ENCODE results near the gene PHRF1.

Gene PHRF1

DNA sequence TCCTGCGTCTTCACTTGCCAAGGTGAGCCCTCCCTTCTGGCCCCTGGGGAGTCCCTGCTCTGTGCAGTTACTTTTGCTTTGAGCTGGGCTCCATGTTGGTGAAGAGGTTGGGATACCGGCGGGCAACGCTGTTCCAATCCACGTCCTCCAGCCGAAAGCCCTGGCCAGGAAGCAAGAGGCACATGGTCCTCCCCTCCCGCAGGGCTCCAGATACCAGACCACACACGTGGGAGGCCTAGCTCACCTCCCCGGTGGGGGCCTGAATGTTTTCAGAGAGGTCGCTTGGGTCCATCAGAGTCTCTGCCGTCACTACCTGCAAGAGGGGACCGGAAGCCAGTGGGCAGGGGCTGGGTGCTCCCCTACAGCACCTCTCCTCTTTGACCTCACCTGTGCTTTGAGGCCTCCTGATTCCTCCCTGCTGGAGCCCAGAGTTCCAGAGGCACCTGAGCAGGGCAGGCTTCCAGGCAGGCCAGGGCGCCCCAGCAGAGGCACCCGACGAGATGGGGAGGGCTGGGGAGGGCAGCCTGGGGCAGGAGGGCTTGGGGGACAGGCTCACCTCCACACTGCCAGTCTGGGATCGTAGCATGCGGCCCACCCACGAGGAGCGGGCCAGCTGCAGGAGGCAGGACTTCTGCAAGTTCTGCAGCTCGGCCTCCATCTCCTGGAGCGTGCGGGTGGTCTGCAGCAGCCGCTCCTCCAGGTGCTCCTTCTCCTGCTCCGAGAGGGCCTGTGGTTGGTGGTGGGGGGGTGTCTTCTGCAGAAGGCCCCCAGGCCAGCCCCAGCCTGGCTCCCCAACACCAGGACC lies 18.7 kb upstream of the PHRF1 start:
- no peak for DNase-seq
- no peak for ATAC-seq

GRCh38 chr11:558503-558902 lies 17.8 kb upstream of the PHRF1 start:
- ATAC-seq (no peak), DNase-seq (no peak)

GRCh38 chr11:559020-559620 lies 17.1 kb upstream of the PHRF1 start:
- DNase-seq (no peak), ATAC-seq (no peak)

GRCh38 chr11:559712-560304 lies 16.5 kb upstream of the PHRF1 start:
- DNase-seq (no peak), ATAC-seq (no peak)

DNA sequence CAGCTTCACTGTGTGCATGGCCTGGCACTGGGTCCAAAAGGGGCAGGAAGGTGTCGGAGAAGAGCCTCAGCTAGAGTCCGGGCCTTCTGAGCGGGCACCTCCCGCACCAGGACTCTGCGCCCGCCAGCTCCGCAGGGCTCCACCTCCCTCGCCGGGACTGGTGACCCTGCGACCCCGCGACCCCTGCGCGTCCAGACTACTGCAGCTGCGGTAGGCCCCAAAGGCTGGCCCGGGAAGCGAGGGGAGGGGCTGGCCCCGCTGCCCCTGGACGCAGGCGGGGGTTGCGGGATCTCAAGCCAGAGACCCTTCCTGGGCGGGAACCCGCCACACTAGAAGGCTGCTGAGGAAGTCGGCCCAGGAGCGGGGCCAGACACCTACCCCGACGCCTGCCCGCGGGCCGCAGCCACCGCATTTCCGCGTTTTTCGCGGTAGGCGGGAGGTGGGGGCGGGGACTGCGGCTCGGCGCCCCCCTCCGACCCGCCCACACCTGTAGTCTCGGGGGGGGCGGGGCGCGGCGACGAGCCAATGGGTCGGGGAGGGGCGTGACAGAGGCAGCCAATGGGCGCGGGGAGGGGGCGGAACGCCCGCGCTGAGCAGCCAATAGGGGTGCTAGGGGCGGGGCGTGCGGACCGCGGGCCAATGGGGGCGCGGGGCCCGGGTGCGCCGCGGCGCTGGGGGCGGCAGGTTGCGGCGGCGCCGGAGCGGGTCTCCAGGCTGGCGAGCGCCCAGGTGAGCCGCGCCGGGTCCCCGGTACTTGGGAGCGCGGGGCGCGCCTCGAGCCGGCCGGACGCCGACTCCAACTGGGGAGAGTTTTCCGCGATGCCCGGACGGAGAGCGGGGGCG lies 15.7 kb upstream of the PHRF1 start, which contains the start of the genes LMNTD2 and RASSF7:
Gene LMNTD2, minus strand, starts transcription at position 434 of the 843 bp plus-strand sequence. Its CDS starts 22 bp downstream, at position 412.
Gene RASSF7, plus strand, starts transcription at position 666 of the 843 bp plus-strand sequence. CDS start 799 bp downstream, outside the sequence.
- ATAC-seq (peak; percentile 92), DNase-seq (peak; percentile 98)

- ATAC-seq (peak; percentile 3), DNase-seq (no peak)
These were observed 14.9 kb upstream of the PHRF1 start for GRCh38 chr11:561148-562003.

DNA sequence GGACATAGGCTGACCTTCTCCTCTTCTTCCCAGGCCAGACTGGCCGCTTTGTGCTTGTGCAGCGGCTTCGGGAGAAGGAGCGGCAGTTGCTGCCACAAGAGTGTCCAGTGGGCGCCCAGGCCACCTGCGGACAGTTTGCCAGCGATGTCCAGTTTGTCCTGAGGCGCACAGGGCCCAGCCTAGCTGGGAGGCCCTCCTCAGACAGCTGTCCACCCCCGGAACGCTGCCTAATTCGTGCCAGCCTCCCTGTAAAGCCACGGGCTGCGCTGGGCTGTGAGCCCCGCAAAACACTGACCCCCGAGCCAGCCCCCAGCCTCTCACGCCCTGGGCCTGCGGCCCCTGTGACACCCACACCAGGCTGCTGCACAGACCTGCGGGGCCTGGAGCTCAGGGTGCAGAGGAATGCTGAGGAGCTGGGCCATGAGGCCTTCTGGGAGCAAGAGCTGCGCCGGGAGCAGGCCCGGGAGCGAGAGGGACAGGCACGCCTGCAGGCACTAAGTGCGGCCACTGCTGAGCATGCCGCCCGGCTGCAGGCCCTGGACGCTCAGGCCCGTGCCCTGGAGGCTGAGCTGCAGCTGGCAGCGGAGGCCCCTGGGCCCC lies 14.1 kb upstream of the PHRF1 start:
- ATAC-seq (no peak), DNase-seq (no peak)

GRCh38 chr11:563066-563811 lies 13.0 kb upstream of the PHRF1 start:
- no peak for DNase-seq
- no peak for ATAC-seq

GRCh38 chr11:563812-564578 lies 12.3 kb upstream of the PHRF1 start:
- DNase-seq = no peak
- ATAC-seq = no peak

DNA sequence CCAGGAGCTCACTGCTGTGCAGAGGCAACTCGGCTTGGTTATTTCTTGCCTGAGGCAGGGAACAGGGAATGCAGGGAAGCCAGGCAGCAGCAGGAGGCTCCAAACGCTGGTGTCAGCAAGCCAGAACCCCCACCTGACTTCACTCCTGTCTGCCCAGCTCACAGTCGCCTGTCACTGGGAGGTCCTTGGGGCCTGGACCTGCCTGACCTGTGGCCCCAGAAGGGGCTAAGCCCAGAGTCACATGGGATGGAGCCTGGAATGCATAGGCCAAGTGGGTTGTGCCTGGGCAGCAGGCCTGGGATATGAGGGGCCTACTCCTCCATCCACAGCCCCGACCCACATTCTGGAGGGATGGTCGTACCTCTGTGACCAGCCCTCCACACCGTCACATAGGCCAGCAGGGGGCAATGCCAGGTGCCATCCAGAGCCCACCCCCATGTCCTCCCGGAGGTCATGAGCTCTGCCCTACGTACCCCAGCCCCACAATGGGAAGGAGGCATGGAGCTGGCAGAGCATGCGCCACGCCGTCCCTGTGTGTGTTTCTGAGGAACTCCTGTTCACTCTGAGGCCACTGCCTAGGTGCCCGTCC lies 10.3 kb upstream of the PHRF1 start:
- no peak for DNase-seq
- no peak for ATAC-seq

DNA sequence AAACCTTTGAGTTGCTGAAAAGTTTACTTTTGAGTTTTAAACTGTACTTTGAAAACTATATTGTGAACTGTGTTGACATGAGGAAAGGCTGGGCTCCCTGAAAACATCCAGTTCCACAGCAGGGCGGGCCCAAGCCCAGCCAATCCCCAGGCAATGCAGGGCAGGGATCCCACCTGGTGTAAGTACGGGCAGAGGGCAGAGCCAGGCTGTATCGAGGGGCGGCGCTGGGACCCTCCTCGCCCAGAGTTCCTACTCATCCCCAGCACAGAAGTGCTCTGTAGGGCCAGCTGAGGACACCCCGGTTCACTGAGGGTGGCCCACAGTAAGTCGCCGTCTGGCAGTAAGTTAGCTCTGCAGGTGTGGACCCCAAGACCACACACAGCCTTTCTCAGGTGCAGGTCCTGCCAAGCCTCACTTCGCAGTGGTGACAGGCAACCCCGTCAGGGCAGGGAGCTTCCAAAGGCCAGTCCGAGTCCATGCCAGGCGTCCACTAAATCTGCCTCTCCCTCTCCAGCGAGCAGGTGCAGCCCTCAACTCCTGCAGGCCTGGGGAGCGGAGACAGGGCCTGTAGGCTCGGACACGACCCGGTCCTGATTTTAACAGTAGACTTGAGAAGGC lies 9.2 kb upstream of the PHRF1 start:
- DNase-seq (no peak), ATAC-seq (no peak)

GRCh38 chr11:567629-568292 lies 8.5 kb upstream of the PHRF1 start:
- no peak for ATAC-seq
- DNase-seq = no peak

GRCh38 chr11:568306-569157 lies 7.7 kb upstream of the PHRF1 start:
- ATAC-seq = peak; percentile 94

GRCh38 chr11:569158-569885 lies 6.9 kb upstream of the PHRF1 start:
- DNase-seq = no peak
- ATAC-seq = no peak

More at GRCh38 chr11:568306-569157, 7.7 kb upstream of the PHRF1 start:
- peak; percentile 98 for DNase-seq

GRCh38 chr11:571802-572185 lies 4.5 kb upstream of the PHRF1 start:
- no peak for DNase-seq

GRCh38 chr11:573146-573759 lies 3.0 kb upstream of the PHRF1 start:
- ATAC-seq = no peak
- no peak for DNase-seq

More at GRCh38 chr11:571802-572185, 4.5 kb upstream of the PHRF1 start:
- no peak for ATAC-seq

Measured in stimulated activated naive CD8-positive, alpha-beta T cell treated with anti-CD3 and anti-CD28 coated beads, Interleukin-15, Interleukin-2, amounts not matched to agents 100 U/mL and 50 U/mL, for 24 hours (primary cell).